ENCODE measurements around the gene SLC47A2. TPM values are rescaled to one million over a fixed set of nuclear protein-coding genes. Genes with fewer than 3 reads are reported as not detected.

Gene SLC47A2
- total RNA-seq, 2 experiments from 2014 or later, result not detected

DNA sequence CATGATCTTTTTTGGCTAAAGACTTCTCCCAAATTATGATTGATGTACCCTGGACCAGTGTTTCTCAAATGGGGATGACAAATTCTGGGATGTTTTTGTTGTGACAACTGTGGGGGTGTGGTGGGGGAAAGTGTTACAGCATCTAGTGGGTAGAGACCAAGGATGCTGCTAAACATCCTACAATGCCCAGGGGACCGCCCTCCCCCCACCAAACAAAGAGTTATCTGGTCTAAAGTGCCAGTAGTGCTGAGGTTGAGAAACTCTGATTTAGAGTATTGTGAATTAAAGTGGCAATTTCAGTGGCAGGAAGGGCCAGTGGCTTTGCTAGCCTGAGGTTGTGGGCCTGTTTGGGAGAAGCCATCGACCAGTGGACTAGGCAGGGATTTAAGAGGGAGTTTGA is 33.3 kb downstream of the SLC47A2 start:
- POLR2A ChIA-PET, result interaction anchor here (1.0 kb wide), 1 partner anchor 8 kb away, joined by 3 read pairs; no protein-coding TSS in a partner anchor
- intact Hi-C loops (cut with micrococcal nuclease; ENCODE audit: unreplicated experiment), result no loop called here
- Histone ChIP-seq H3K4me3 (ENCODE audit: low read depth, low read length, poor library complexity, severe bottlenecking) (no peak overlapping the region), H3K27ac (ENCODE audit: low read depth, low read length, poor library complexity, severe bottlenecking) (no peak overlapping the region), H3K4me1 (ENCODE audit: insufficient read depth, low read length, poor library complexity, severe bottlenecking) (no peaks in the 10 kb centered on the region), H3K4me2 (ENCODE audit: low read length) (no peak overlapping the region), H3K36me3 (ENCODE audit: insufficient read depth, low read length) (no peaks in the 10 kb centered on the region), H3K79me2 (ENCODE audit: insufficient read depth, low read depth, low read length) (no peaks in the 10 kb centered on the region), H3K9me2 (ENCODE audit: insufficient read depth, low read length) (no peaks in the 10 kb centered on the region), H3K9me3 (ENCODE audit: low read length) (no peaks in the 10 kb centered on the region), H4K20me1 (ENCODE audit: insufficient read depth, low read length) (no peaks in the 10 kb centered on the region), H2AFZ (ENCODE audit: low read length) (no peak overlapping the region)
- CTCF ChIA-PET (ENCODE audit: unreplicated experiment), result no interaction called here
- no peak for DNase-seq (ENCODE audit: low spot score)
- TF ChIP-seq, protein P1, sequence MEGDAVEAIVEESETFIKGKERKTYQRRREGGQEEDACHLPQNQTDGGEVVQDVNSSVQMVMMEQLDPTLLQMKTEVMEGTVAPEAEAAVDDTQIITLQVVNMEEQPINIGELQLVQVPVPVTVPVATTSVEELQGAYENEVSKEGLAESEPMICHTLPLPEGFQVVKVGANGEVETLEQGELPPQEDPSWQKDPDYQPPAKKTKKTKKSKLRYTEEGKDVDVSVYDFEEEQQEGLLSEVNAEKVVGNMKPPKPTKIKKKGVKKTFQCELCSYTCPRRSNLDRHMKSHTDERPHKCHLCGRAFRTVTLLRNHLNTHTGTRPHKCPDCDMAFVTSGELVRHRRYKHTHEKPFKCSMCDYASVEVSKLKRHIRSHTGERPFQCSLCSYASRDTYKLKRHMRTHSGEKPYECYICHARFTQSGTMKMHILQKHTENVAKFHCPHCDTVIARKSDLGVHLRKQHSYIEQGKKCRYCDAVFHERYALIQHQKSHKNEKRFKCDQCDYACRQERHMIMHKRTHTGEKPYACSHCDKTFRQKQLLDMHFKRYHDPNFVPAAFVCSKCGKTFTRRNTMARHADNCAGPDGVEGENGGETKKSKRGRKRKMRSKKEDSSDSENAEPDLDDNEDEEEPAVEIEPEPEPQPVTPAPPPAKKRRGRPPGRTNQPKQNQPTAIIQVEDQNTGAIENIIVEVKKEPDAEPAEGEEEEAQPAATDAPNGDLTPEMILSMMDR (conservative IDR thresholded peaks at IDR 0.05; ENCODE audit: low read length), result no peak
- no peak for TF ChIP-seq EZH2phosphoT487 (IDR thresholded peaks at IDR 0.05; ENCODE audit: borderline replicate concordance, low read depth, low read length)
- no TSS peak for BruUV-seq (replicated peaks)

DNA sequence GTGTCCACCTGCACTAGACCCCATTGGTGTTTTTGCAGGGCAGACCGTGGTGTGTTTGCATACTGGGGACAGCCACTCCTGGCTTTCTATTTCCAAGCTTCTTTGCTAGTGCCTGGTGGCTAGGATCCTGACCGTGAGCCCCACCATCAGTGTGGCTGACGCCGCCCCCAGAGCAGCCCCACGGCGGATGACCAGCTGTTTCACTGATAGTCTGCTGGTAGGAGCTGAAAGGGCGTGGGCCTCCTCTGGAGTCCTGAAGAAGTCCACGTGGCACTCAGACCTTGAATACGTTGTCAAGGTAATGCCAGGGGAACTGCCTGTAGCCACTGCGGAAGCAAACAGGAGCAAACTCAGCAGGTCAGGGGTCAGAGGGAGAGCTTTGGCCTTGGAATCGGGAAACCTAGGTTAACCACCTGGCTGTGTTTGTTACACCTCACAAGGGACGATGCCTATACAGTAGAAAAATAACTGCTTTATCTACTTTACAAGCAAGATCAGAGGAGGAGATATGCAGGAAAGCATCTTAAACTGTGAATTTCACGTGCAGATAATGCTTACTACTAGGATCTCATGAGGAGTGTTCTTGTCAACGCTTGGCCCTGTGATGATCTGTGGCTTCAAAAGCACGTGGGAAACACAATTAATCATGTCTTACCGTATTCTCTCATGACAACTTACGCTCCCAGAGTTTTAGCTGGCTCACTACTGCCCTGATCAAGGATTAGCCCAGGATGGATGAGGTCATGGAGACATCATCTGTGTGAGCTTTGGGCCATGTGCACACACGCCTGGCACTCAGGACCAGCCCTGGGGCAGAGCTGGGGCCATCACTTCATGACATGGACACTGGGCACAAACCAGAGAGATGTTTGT is 37.6 kb downstream of the SLC47A2 start:
- Histone ChIP-seq H3K9me2 (ENCODE audit: insufficient read depth, low read length) (no peaks in the 10 kb centered on the region), H2AFZ (ENCODE audit: low read length) (no peak overlapping the region), H3K36me3 (ENCODE audit: insufficient read depth, low read length) (peaks cover 15% of the 10 kb centered on the region; the same call in 1 of the 2 replicates), H3K4me2 (ENCODE audit: low read length) (no peak overlapping the region), H3K4me1 (ENCODE audit: insufficient read depth, low read length, poor library complexity, severe bottlenecking) (no peaks in the 10 kb centered on the region), H3K4me3 (ENCODE audit: low read depth, low read length, poor library complexity, severe bottlenecking) (no peak overlapping the region), H3K79me2 (ENCODE audit: insufficient read depth, low read depth, low read length) (no peaks in the 10 kb centered on the region), H3K9me3 (ENCODE audit: low read length) (no peaks in the 10 kb centered on the region), H3K27ac (ENCODE audit: low read depth, low read length, poor library complexity, severe bottlenecking) (no peak overlapping the region), H4K20me1 (ENCODE audit: insufficient read depth, low read length) (no peaks in the 10 kb centered on the region)
- no TSS peak for BruUV-seq (replicated peaks)
- ChIA-PET CTCF (ENCODE audit: unreplicated experiment) (no interaction called here), POLR2A (interaction anchor here (0.7 kb wide), 1 partner anchor 1837 kb away, joined by 3 read pairs; no protein-coding TSS in a partner anchor)
- no peak for TF ChIP-seq EZH2phosphoT487 (IDR thresholded peaks at IDR 0.05; ENCODE audit: borderline replicate concordance, low read depth, low read length)
- no peak for DNase-seq (ENCODE audit: low spot score)
- intact Hi-C loops (cut with micrococcal nuclease; ENCODE audit: unreplicated experiment), result no loop called here

DNA sequence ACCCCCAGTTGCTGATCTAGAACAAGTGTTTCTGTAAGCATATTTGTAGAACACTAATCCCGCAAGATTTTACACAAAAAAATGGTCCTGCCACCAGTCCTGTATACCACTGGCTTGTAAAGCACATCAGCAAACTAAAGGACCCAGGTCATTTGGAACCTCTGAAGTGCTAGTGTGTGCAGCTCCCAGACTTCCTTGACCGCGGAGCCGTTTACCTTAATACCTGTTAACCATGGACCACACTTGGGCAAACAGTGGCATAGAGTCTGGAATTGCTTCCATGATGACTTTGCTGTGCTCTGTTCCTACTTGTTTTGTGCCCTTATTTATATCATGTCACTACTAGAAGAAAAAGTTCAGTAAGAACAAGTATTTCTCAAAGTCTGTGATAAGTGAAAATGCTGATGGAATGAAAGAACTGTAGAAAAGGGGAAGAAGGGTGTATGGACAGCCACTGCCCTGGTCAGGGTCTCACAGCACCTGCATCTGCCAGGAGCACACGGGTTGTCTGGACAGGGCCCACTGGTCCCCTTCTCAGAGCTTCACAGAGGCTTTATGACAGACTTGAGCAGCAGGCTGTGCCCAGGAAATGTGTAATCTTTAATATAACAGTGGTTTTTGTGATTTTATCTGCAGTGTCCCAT is 38.5 kb downstream of the SLC47A2 start:
- Histone ChIP-seq H3K4me2 (ENCODE audit: low read length) (no peak overlapping the region), H3K4me1 (ENCODE audit: insufficient read depth, low read length, poor library complexity, severe bottlenecking) (no peaks in the 10 kb centered on the region), H3K9me2 (ENCODE audit: insufficient read depth, low read length) (no peaks in the 10 kb centered on the region), H3K79me2 (ENCODE audit: insufficient read depth, low read depth, low read length) (no peaks in the 10 kb centered on the region), H3K27ac (ENCODE audit: low read depth, low read length, poor library complexity, severe bottlenecking) (no peak overlapping the region), H3K9me3 (ENCODE audit: low read length) (no peaks in the 10 kb centered on the region), H3K4me3 (ENCODE audit: low read depth, low read length, poor library complexity, severe bottlenecking) (no peak overlapping the region), H2AFZ (ENCODE audit: low read length) (no peak overlapping the region), H3K36me3 (ENCODE audit: insufficient read depth, low read length) (peaks cover 15% of the 10 kb centered on the region; the same call in 1 of the 2 replicates), H4K20me1 (ENCODE audit: insufficient read depth, low read length) (no peaks in the 10 kb centered on the region)
- intact Hi-C loops (cut with micrococcal nuclease; ENCODE audit: unreplicated experiment), result no loop called here
- CTCF ChIA-PET (ENCODE audit: unreplicated experiment), result no interaction called here
- DNase-seq (ENCODE audit: low spot score), result no peak
- no peak for TF ChIP-seq EZH2phosphoT487 (IDR thresholded peaks at IDR 0.05; ENCODE audit: borderline replicate concordance, low read depth, low read length)
- BruUV-seq (replicated peaks), result no TSS peak
- POLR2A ChIA-PET, result interaction anchor here (0.6 kb wide), 1 partner anchor 75 kb away, joined by 3 read pairs; no protein-coding TSS in a partner anchor

Measured in OCI-LY7 (cell line).